Gastrocnemius medialis (tissue), 4 donors: ENCODE results near the gene NSD2.

ENCODE experiments used
- CTCF ChIP-seq, 5 experiments: fragments of 450-650 bp in 3 of 5; fragments of 200-600 bp in 2 of 5; sonication (generic) in 2 of 5; IDR thresholded peaks in 4 of 5; conservative IDR thresholded peaks in 1 of 5; 1 replicate in 4 of 5; 2 replicates in 1 of 5; pipeline ENCODE4 v1.5.1; 2016 to 2019; ENCODE audit warnings: antibody characterized with exemption in 5 of 5, mild to moderate bottlenecking in 3 of 5, moderate library complexity in 3 of 5
- POLR2A ChIP-seq, 2 donors: fragments of 450-650 bp; IDR thresholded peaks; one replicate each; pipeline ENCODE4 v1.6.1; 2017; ENCODE audit warnings: antibody characterized with exemption in 2 of 2, mild to moderate bottlenecking in 2 of 2, moderate library complexity in 2 of 2

GRCh38 chr4:1988327-1988724, 117.1 kb downstream of the NSD2 start:
- TF ChIP-seq CTCF (IDR thresholded peaks at IDR 0.05 in 4 of 5, conservative IDR thresholded peaks at IDR 0.05 in 1 of 5): no peak
- TF ChIP-seq POLR2A (IDR thresholded peaks at IDR 0.05): no peak
